ENCODE data around the gene B3GNT2.
"Not testable (repeated sequence)": the region's sequence is repeated elsewhere in the genome, so short reads cannot be mapped to it uniquely, and the experiment has no call there.

The B3GNT2 gene

DNA sequence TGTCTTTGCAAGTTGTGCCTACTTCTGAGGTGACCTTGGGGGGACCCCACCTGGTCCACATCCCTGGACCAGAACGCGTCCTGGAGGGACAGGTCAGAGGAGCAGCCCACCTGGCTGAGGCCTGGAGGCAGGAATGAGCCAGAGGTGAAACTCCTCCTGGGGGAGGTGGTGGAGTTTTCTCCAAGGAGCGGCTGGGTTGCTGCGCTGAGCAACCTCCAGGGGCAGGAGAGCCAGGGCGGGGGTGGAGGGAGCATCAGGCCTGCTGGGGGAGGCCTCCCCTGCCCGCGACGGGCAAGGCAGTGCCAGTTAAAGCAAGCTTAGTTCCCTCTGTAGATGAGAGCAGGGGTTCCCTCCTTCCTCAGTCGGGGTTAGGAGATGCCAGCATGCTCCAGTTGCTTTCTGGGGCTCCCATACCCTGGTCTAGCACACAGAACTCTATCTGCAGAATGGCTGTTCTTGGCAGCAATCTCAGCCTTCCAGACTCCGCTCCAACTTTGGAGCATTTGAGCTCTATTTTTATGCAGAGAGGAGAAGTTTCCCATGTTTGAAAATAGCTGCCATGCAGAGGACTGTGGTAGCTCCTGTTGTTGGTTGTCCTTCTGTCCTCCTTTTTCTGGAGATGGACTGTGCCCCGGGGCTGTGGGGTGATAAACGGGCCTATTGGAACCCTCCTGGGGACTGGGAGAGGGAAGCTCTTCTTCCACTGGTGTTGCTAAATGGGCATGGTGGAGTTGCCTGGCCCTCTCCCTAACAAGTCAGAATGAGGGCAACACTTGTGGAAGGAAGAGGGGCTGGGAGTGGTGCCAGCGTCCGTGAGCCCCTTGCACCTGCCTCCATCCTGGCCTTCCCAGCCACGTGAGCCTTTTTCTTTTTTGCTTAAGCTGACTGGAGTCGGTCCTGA, 39.1 kb downstream of the B3GNT2 start:
- DNase-seq (ENCODE audit: low read depth, low spot score), result no peak

DNA sequence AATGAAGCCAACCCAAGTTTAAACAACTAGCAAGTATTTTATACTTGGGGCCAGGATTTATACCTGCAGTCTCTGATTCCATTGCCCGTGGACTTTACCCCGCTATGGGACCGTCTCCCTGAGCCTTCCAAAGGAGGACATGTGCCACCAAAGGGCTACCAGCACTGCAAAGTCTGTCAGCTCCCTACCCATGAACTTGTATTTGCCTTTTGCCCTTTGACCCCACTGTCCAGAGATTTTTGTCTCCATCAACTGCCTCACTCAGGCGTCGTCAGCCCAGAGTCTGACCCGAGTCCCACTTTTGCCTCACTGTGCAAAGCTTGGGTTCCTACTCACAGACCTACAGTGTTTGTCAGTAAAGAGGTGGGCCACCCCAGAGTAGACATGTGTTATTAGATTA, 40.6 kb downstream of the B3GNT2 start:
- DNase-seq (ENCODE audit: low read depth, low spot score), result no peak

DNA sequence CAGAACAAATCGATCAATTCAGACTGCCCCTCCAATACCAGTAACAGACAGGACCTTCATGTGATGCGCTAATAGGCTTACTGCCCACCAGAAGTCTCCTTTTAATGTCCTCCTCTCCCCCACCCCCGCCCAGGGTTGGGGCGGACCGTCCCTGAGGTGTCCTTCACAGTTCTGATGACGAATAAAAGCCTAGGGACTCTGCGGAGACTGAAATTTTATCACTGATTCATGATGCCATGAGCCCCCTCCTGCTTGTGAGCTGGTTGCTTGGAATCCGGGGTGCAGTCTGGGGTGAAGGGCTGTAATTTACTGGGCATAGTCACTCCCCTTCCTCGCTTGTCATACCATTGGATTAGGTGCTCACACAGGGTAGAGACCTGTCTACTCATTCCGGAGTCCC, 42.3 kb downstream of the B3GNT2 start:
- no peak for DNase-seq (ENCODE audit: low read depth, low spot score)

DNA sequence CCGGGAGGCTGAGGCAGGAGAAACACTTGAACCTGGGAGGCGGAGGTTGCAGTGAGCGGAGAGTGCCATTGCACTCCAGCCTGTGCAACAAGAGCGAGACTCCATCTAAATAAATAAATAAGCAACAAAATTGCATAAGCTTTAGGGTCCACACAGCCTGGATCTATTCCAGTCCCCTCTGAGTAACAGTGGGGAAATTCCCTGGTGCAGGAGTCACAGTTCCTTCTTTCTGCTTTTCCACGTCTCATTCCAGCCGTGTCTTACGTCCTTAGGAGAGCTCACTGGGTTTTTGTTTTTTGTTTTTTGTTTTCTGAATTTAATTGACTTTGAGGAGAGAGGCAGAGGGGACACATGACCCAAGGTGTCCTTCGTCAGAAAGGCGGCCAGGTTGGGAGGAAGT, 44.6 kb downstream of the B3GNT2 start:
- no peak for DNase-seq (ENCODE audit: low read depth, low spot score)

DNA sequence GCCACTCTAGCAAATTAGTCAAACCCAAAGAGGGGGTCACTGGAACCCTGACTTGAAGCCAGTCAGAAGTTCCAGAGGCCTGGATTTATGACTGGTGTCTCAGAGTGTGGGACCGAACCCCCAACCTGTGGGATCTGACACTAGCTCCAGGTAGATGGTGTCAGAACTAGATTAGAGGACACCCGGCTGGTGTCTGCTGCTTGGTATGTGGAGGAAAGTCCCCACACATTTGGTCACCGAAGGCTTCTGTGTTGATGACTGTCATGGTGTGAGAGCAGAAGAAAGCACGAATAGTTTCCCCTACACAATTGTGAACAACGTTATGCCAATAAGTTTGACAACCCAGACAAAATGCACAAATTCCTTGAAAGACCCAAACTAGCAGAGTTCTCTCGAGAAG, 48.1 kb downstream of the B3GNT2 start:
- no peak for DNase-seq (ENCODE audit: low read depth, low spot score)

DNA sequence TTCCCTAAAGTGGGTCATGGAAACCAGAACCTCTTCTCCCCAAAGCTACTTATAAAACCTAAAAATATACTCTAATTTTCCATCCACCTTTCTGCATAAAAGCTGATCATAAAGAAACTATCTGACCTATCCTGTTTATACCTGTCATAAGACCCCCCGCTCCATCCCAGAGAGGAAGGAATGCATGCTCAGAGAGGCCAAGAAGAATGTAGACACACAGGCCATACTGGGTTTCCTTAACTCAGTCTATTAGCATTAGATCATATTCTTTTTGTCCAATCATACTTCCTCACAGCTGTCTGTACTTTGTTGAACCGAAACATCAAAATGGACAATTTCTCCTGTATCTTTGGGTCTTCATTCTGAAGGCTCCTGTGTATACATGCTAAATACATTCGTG, 52.3 kb downstream of the B3GNT2 start:
- DNase-seq (ENCODE audit: low read depth, low spot score), result no peak

DNA sequence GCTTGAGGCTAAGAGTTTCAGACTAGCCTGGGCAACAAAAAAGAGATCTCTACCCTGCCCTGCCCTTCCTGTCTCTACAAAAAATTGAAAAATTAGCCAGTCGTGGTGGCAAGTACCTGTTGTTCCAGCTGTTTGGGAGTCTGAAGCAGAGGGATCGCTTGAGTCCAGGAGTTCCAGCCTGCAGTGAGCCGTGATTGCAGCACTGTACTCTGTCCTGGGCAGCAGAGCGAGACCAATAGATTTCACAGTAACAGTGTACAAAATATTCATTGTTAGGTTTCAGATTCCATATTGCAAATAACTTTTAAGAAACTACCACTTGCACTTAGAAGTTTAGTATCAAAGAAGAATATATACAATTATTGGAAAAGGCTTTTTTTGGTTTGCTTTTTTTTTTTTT, 54.3 kb downstream of the B3GNT2 start:
- DNase-seq (ENCODE audit: low read depth, low spot score), result no peak

DNA sequence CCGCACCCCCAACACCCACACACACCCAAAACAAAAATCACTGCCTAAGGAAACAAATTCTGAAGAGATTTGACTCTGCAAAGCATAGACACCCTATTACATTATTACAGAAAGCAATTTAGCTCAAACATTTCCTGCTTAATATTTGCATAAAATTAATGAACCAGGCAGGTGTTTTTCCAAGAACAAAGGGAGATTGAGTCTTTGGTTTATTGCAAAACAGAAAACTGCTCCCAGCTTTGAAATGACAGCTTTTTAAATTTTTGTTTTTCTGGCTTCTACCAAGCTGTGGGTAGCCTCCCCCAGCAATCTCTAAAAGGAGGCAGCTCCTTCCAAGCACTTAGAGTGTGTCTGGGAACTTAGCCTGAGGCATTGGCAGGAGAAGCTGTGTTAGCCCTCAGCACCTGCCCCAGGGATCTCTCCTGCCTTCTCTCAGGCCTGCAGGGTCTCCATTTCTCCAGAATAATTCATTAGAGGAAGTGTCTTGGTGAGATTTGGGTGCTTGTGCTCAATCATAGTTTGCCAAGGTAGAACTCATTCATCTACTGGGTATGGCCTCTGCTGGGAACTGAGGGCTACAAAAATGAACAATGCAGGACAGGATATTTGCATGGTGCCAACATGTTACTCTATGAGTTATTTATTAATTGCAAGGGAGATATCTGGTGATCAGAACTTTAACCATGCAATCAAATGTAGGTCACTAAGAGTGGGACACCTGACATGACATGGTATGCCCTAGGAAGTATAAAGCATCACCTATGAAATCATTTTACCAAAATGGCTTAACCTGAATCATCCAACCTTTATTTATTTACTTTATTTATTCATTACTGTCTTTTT, 58.7 kb downstream of the B3GNT2 start:
- DNase-seq (ENCODE audit: low read depth, low spot score), result no peak

DNA sequence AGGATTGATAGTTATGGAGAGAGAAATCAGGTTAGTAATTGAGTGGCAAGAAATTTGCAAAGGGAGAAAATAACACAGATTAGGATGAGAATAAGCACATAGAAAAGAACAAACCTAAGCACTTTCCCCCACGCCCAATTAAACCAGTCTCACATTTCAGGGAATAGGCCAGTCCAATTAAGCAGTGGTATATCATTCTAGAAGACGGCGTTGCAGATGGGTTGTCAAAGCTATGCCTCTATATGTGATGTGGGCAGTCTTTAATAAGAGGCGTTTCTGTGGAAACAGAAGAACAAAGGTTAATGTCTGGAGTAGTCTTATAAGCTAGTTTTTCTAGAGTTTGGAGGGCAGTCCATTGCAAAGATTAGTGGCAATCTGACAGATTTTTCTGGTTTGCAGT, 61.6 kb downstream of the B3GNT2 start:
- no peak for DNase-seq (ENCODE audit: low read depth, low spot score)

DNA sequence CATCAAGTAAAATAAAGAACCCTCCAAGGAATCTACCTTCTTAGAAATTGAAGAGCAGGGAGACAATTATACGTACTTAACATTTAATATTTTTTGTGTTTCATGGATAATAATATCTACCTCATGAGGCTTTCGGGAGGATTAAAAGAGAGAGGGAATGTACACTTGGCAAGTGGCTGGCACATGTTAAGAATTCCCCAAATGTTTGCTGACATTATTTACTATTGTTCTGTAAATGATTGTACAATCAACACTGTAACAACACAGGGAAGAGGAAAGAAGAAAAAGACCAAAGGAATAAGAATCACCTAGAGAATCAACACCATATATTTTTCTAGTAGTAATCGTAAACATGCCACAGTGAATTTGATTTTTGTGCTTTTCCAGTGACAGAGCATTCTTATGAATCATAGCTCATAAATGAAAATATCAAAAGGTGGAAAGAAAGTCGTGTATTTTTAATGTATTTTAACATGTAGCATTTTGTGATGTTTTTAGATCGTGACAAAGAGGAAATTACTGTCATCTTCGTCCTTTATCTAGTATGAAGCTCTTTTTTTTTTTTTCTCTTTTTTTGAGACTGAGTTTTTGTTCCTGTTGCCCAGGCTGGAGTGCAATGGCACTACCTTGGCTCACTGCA, 67.3 kb downstream of the B3GNT2 start:
- DNase-seq (ENCODE audit: low read depth, low spot score), result no peak

DNA sequence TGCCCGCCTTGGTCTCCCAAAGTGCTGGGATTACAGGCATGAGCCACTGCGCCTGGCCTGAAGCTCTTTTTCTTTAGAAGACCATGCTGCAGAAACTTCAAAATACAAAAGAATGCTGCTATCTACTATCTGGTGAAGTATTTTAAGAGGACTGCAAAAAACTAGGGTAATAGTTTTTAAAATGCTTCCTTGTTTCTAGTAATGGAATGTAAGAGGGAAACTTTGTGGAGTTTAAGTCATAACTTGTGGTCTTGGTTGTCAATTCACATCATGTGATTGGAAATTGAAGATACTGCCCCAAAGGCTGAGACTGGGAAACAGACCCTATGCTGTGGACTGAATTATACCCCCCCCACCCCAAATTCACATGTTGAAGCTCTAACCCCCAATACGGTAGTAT, 68.3 kb downstream of the B3GNT2 start:
- DNase-seq (ENCODE audit: low read depth, low spot score), result no peak

DNA sequence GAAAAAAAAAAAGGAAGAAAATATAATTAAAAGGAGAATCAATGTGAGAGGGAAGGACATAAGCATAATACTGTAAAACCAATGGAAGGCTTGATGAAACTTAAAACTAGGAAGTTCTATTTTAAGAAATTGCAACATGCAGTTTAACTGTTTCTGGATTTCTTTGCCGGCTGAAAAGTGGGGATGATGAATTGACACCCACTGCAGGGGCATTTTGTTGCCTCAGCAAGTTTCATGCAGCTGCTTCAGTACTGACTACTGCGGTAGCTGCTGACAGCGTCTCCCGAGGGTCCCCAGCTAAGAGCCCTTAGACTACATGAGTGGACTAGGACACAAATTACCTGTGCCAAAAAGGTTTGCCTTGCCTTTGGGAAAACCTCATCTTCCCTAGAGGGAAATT, 69.2 kb downstream of the B3GNT2 start:
- no peak for DNase-seq (ENCODE audit: low read depth, low spot score)

DNA sequence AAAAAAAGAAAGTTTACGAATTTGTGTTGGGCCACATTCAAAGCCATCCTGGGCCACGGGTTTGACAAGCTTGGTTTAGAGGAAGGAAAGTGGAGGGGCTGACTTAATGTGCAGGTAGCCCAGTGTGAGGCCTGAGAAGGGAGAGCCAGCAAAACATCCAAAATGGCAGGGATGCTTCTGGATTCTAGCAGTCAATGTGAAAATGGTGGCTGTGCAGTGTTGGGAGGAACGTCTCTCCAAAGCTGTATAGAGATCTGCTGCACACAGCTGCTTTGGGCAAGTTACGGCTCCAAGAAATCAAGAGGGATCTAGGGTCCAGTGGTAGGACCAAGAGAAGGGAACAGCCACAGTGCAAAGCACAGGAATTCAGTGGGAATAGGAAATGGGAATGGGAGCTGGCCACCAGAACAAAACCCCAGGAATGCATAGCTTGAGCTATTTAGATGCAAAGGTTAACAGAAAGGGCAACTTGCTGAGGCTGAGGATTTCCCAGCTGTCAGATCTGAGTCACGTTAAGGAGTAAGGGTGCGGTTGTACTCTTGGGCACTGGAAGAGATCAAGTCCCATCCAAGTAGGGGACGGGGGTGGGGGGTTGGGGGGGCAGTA, 70.6 kb downstream of the B3GNT2 start:
- DNase-seq (ENCODE audit: low read depth, low spot score), result no peak

DNA sequence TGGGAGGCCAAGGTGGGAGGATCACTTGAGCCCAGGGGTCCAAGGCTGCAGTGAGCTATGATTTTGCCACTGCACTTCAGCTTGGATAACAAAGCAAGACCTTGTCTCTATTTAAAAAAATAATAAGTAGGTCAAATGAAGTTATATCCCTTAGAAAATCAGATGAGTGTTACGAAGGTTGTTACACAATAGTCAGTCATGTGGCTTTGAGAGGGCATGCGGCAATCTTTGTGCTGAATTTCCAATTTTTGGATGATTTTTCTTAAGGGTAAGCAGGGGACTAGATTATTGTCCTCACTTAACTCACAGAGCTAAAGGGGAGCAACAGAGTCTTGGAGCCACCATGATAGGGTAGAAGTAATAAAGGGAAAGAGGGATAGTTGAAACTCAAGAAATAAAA, 71.8 kb downstream of the B3GNT2 start:
- no peak for DNase-seq (ENCODE audit: low read depth, low spot score)

DNA sequence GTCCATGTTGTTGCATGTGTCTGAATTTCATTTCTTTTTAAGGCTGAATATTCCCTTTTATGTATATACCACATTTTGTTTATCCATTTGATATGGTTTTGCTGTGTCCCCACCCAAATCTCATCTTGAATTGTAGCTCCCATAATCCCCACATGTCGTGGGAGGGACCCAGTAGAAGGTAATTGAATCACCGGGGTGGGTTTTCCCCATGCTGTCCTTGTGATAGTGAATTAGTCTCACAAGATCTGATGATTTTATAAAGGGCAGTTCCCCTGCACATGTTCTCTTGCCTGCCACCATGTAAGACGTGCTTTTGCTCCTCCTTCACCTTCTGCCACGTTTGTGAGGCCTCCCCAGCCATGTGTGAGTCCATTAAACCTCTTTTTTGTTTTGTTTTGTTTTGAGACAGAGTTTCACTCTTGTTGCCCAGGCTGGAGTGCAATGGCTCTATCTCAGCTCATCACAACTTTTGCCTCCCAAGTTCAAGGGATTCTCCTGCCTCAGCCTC, 72.8 kb downstream of the B3GNT2 start:
- not testable (repeated sequence) for DNase-seq (ENCODE audit: low read depth, low spot score)

DNA sequence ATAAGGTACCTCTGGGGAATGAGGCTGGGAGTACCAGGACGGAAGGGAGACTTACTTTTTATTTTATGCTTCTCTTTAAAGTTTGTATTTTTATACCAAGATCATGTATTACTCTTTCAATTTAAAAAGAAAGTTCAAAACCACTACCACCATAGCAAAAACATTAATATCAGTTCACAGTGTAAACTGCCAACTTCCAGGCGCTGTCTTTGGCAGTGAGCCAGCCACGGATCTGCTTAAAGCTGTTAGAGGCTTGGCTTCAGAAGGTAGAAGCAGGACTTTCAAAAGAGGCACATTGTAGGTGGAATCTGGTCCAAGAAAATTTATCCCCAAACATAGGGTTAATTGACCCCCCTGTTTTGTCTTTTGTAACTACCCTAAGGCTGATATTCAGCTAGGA, 74.8 kb downstream of the B3GNT2 start:
- DNase-seq (ENCODE audit: low read depth, low spot score), result no peak

Data from activated naive CD8-positive, alpha-beta T cell treated with anti-CD3 and anti-CD28 coated beads, Interleukin-2, amount 50 U/mL, for 16 hours (primary cell).